H1 (cell line): ENCODE measurements around the gene OSBPL3. TPM values are rescaled to one million over a fixed set of nuclear protein-coding genes. Genes with fewer than 3 reads are reported as not detected.

Experiments used
- CTCF ChIA-PET: fragments of 300-600 bp; sonication (Branson Sonifier 250); formaldehyde crosslinking; loops from one replicate; lab custom pipeline; 2021; ENCODE audit not compliant: partially characterized antibody; lab: Charles Lee
- POLR2A ChIA-PET: fragments of 300-600 bp; sonication (Branson Sonifier 250); formaldehyde crosslinking; loops from one replicate; lab custom pipeline; 2021; ENCODE audit warnings: inconsistent platforms; ENCODE audit not compliant: partially characterized antibody; lab: Charles Lee
- DNase-seq, 2 experiments: peaks; one replicate each; pipeline versions ENCODE4 v3.0.0 to v3.0.0-alpha.2; 2010 to 2022; ENCODE audit warnings: low spot score in 2 of 2, low read depth in 1 of 2, mixed read lengths in 1 of 2
- FAIRE-seq: peaks from 2 replicates; lab custom pipeline; 2011; peaks lifted over from hg19 to GRCh38; lab: Jason Lieb, UNC
- H2AFZ ChIP-seq: 2 replicates; pipeline ENCODE4 v1.8.1; 2012; ENCODE audit warnings: low read length, inconsistent platforms
- H2AK5ac ChIP-seq: 2 replicates; pipeline ENCODE4 v1.6.1; 2013; ENCODE audit warnings: low read depth, low read length
- H2BK120ac ChIP-seq: replicated peaks from 2 replicates; pipeline ENCODE3; 2013; ENCODE audit warnings: low read depth, low read length, inconsistent platforms
- H2BK12ac ChIP-seq: 2 replicates; pipeline ENCODE4 v1.6.1; 2013; ENCODE audit warnings: low read depth, low read length
- H2BK15ac ChIP-seq: 2 replicates; pipeline ENCODE4 v1.6.1; 2013; ENCODE audit warnings: low read length
- H2BK20ac ChIP-seq: 2 replicates; pipeline ENCODE4 v1.6.1; 2013; ENCODE audit warnings: low read length
- H2BK5ac ChIP-seq: 2 replicates; pipeline ENCODE4 v1.6.1; 2013; ENCODE audit warnings: low read depth, low read length
- H3K14ac ChIP-seq: 2 replicates; pipeline ENCODE4 v1.6.1; 2013; ENCODE audit warnings: inconsistent platforms; ENCODE audit not compliant: insufficient read length
- H3K18ac ChIP-seq: 2 replicates; pipeline ENCODE4 v1.6.1; 2013; ENCODE audit warnings: low read length; ENCODE audit errors: extremely low read depth
- H3K23ac ChIP-seq: 2 replicates; pipeline ENCODE4 v1.6.1; 2013; ENCODE audit warnings: inconsistent platforms; ENCODE audit not compliant: insufficient read length
- H3K23me2 ChIP-seq: 2 replicates; pipeline ENCODE4 v1.6.1; 2013; ENCODE audit warnings: low read depth, low read length
- H3K27ac ChIP-seq: 2 replicates; pipeline ENCODE4 v1.6.1; 2011; ENCODE audit warnings: low read depth, low read length, inconsistent platforms
- H3K27me3 ChIP-seq, 4 experiments: replicated peaks in 1 of 4; 1 replicate in 1 of 4; 2 replicates in 3 of 4; pipeline versions ENCODE4 v1.6.1 to v1.8.1; 2011 to 2013; ENCODE audit warnings: low read length in 3 of 4, mild to moderate bottlenecking in 3 of 4, inconsistent platforms in 2 of 4, mixed read lengths in 2 of 4, moderate library complexity in 1 of 4; ENCODE audit not compliant: control insufficient read depth in 3 of 4, insufficient read depth in 3 of 4; ENCODE audit errors: extremely low read depth in 1 of 4
- H3K36me3 ChIP-seq, 4 experiments: 2 replicates each; pipeline versions ENCODE4 v1.6.1 to v1.8.1; 2011 to 2013; ENCODE audit warnings: mild to moderate bottlenecking in 4 of 4, low read length in 3 of 4, moderate library complexity in 2 of 4, control low read depth in 1 of 4, inconsistent platforms in 1 of 4; ENCODE audit not compliant: insufficient read depth in 4 of 4, control insufficient read depth in 2 of 4
- H3K4ac ChIP-seq: replicated peaks from 2 replicates; pipeline ENCODE3; 2013; ENCODE audit warnings: low read length, low read depth, mixed read lengths, inconsistent platforms; ENCODE audit not compliant: insufficient read length
- H3K4me1 ChIP-seq, 4 experiments: replicated peaks in 1 of 4; 1 replicate in 1 of 4; 2 replicates in 3 of 4; pipeline versions ENCODE4 v1.6.1 to v1.8.1; 2011 to 2013; ENCODE audit warnings: low read length in 3 of 4, inconsistent platforms in 2 of 4, mixed read lengths in 1 of 4; ENCODE audit not compliant: insufficient read depth in 4 of 4, control insufficient read depth in 3 of 4
- H3K4me2 ChIP-seq, 2 experiments: 2 replicates each; pipeline versions ENCODE4 v1.6.1 to v1.8.1; 2011 to 2013; ENCODE audit warnings: low read depth in 2 of 2, low read length in 2 of 2, control low read depth in 1 of 2, inconsistent platforms in 1 of 2, mild to moderate bottlenecking in 1 of 2; ENCODE audit not compliant: insufficient read depth in 1 of 2
- H3K4me3 ChIP-seq, 4 experiments: fragments of 200-600, 300-600 bp in 1 of 4; sonication (generic), shearing (Covaris generic), sonication (Bioruptor Twin) in 1 of 4; 2 replicates each; pipeline versions ENCODE4 v1.5.1 to v1.8.1; 2011 to 2016; ENCODE audit warnings: low read length in 4 of 4, low read depth in 3 of 4, control low read depth in 2 of 4, inconsistent platforms in 2 of 4, mild to moderate bottlenecking in 2 of 4, mixed read lengths in 1 of 4, moderate library complexity in 1 of 4; ENCODE audit not compliant: insufficient read depth in 2 of 4; ENCODE audit errors: extremely low read depth in 1 of 4
- H3K56ac ChIP-seq: replicated peaks from 2 replicates; pipeline ENCODE3; 2013; ENCODE audit warnings: low read depth, mild to moderate bottlenecking, mixed read lengths, low read length, inconsistent platforms; ENCODE audit not compliant: insufficient read length
- H3K79me1 ChIP-seq: 2 replicates; pipeline ENCODE4 v1.6.1; 2013; ENCODE audit warnings: low read depth, low read length, control low read depth
- H3K79me2 ChIP-seq, 2 experiments: 2 replicates each; pipeline versions ENCODE4 v1.6.1 to v1.8.1; 2012 to 2013; ENCODE audit warnings: low read length in 2 of 2, mild to moderate bottlenecking in 2 of 2, inconsistent platforms in 1 of 2; ENCODE audit not compliant: insufficient read depth in 2 of 2, control insufficient read depth in 1 of 2
- H3K9ac ChIP-seq, 4 experiments: replicated peaks in 1 of 4; 1 replicate in 1 of 4; 2 replicates in 3 of 4; pipeline versions ENCODE4 v1.6.1 to v1.8.1; 2011 to 2013; ENCODE audit warnings: low read depth in 3 of 4, low read length in 3 of 4, control low read depth in 2 of 4, mild to moderate bottlenecking in 2 of 4, moderate library complexity in 2 of 4, inconsistent platforms in 1 of 4; ENCODE audit errors: extremely low read depth in 1 of 4
- H3K9me3 ChIP-seq, 2 experiments: 2 replicates each; pipeline versions ENCODE4 v1.6.1 to v1.8.1; 2012 to 2013; ENCODE audit warnings: mild to moderate bottlenecking in 2 of 2, moderate library complexity in 2 of 2, control low read depth in 1 of 2, inconsistent platforms in 1 of 2, low read depth in 1 of 2, low read length in 1 of 2, mixed read lengths in 1 of 2; ENCODE audit not compliant: insufficient read depth in 2 of 2
- H4K20me1 ChIP-seq, 2 experiments: replicated peaks in 1 of 2; 2 replicates each; pipeline versions ENCODE3 to v1.8.1; 2011 to 2013; ENCODE audit warnings: inconsistent platforms in 2 of 2, low read length in 2 of 2, mild to moderate bottlenecking in 1 of 2; ENCODE audit not compliant: insufficient read depth in 2 of 2, control insufficient read depth in 1 of 2
- H4K5ac ChIP-seq: 2 replicates; pipeline ENCODE4 v1.6.1; 2013; ENCODE audit warnings: low read length, low read depth, mixed read lengths, inconsistent platforms; ENCODE audit not compliant: insufficient read length
- H4K8ac ChIP-seq: 2 replicates; pipeline ENCODE4 v1.8.0; 2013; ENCODE audit warnings: mild to moderate bottlenecking, moderate library complexity, low read length, inconsistent platforms; ENCODE audit not compliant: insufficient read depth; ENCODE audit errors: extremely low read depth
- H4K91ac ChIP-seq: replicated peaks from 2 replicates; pipeline ENCODE3; 2013; ENCODE audit warnings: low read length, mixed read lengths, inconsistent platforms; ENCODE audit not compliant: insufficient read length
- ASH2L ChIP-seq: fragments of 200-600, 300-600 bp; sonication (generic); IDR thresholded peaks from one replicate; pipeline ENCODE4 v1.7.1; 2017; ENCODE audit warnings: low read length
- CBX5 ChIP-seq: fragments of 300-800, 300-1000 bp; sonication (generic); IDR thresholded peaks from 2 replicates; pipeline ENCODE4 v1.7.1; 2016; ENCODE audit warnings: antibody characterized with exemption, low read length, low read depth
- EP300 ChIP-seq, 2 experiments: IDR thresholded peaks; 1 replicate in 1 of 2; 2 replicates in 1 of 2; pipeline ENCODE4 v1.6.1; 2011 to 2012; ENCODE audit warnings: low read depth in 2 of 2, low read length in 2 of 2, mild to moderate bottlenecking in 2 of 2, borderline replicate concordance in 1 of 2, inconsistent platforms in 1 of 2, moderate library complexity in 1 of 2
- HDAC6 ChIP-seq: IDR thresholded peaks from one replicate; pipeline ENCODE4 v1.7.1; 2012; ENCODE audit warnings: low read depth, mild to moderate bottlenecking, inconsistent platforms, low read length, moderate library complexity
- PHF8 ChIP-seq: fragments of 200-600 bp; sonication (generic); conservative IDR thresholded peaks from 2 replicates; pipeline ENCODE4 v1.7.1; 2012; ENCODE audit warnings: low read depth, mild to moderate bottlenecking, inconsistent platforms, low read length, moderate library complexity
- RAD21 ChIP-seq, 2 experiments: IDR thresholded peaks in 1 of 2; conservative IDR thresholded peaks in 1 of 2; 2 replicates each; pipeline ENCODE4 v1.6.1; 2011; ENCODE audit warnings: low read depth in 2 of 2, low read length in 2 of 2, improper control_type of control experiment in 1 of 2, inconsistent platforms in 1 of 2, mild to moderate bottlenecking in 1 of 2, moderate library complexity in 1 of 2
- RBBP5 ChIP-seq: IDR thresholded peaks from 2 replicates; pipeline ENCODE4 v1.7.1; 2012; ENCODE audit warnings: low read depth, mild to moderate bottlenecking, inconsistent platforms, low read length, moderate library complexity, borderline replicate concordance
- RFX5 ChIP-seq: IDR thresholded peaks from 2 replicates; pipeline ENCODE4 v1.6.1; 2011; ENCODE audit warnings: low read depth, low read length, improper control_type of control experiment, borderline replicate concordance
- SP2 ChIP-seq: IDR thresholded peaks from 2 replicates; pipeline ENCODE4 v1.6.1; 2012; ENCODE audit warnings: mild to moderate bottlenecking, low read length, inconsistent platforms
- SRF ChIP-seq: IDR thresholded peaks from 2 replicates; pipeline ENCODE4 v1.6.1; 2011; ENCODE audit warnings: mild to moderate bottlenecking, low read depth, low read length, moderate library complexity
- TAF7 ChIP-seq: optimal IDR thresholded peaks from 2 replicates; pipeline ENCODE3; 2011; ENCODE audit warnings: low read depth, mild to moderate bottlenecking, inconsistent platforms, low read length, moderate library complexity, borderline replicate concordance
- TEAD4 ChIP-seq: IDR thresholded peaks from 2 replicates; pipeline ENCODE4 v1.6.1; 2012; ENCODE audit warnings: low read depth, low read length, inconsistent platforms, mixed read lengths
- ZNF274 ChIP-seq: IDR thresholded peaks from 2 replicates; pipeline ENCODE4 v1.7.0; 2012; ENCODE audit warnings: low read length, borderline replicate concordance; ENCODE audit errors: extremely low read depth
- WGBS, 2 experiments: shearing (Covaris generic) in 1 of 2; methylation state at CpG; one replicate each; pipeline versions ENCODE4 v1.1.6 to v1.1.7; 2013 to 2015; ENCODE audit warnings: low lambda C conversion rate in 2 of 2, mixed read lengths in 2 of 2, inconsistent platforms in 1 of 2, low coverage in 1 of 2, missing lambda C conversion rate in 1 of 2; ENCODE audit not compliant: insufficient replicate concordance in 2 of 2, insufficient coverage in 1 of 2, insufficient read length in 1 of 2; ENCODE audit errors: extremely low coverage in 1 of 2, missing lambda C conversion rate in 1 of 2; 5-methylcytosine and 5-hydroxymethylcytosine counted together
- polyA plus RNA-seq, 7 experiments: library from polyadenylated mRNA; depleted of rRNA in 3 of 7; stranded (reverse) in 5 of 7; unstranded in 2 of 7; fragments of >200 nt in 5 of 7; fragments of 200-250 nt in 2 of 7; gene quantifications; 1 replicate in 5 of 7; 2 replicates in 1 of 7; 4 replicates in 1 of 7; pipeline versions ENCODE4 v1.2.1 to v1.2.3, GENCODE V29; 2011 to 2013; ENCODE audit warnings: missing spikeins in 2 of 7, mixed read lengths in 2 of 7
- total RNA-seq: library from RNA; stranded (reverse); fragmentation: NEBNext Ultra II Directional; extraction: Animal tissue kit (Norgen Biotek cat#: 25700); gene quantifications from 2 replicates; pipeline ENCODE4 v1.2.1, GENCODE V29; 2021

The OSBPL3 gene
- total and polyA plus RNA-seq, 2 of the 8 experiments (the other 6 are each of a cell fraction or from before 2014, with no cell fraction given): 2.8 to 13.9 TPM

DNA sequence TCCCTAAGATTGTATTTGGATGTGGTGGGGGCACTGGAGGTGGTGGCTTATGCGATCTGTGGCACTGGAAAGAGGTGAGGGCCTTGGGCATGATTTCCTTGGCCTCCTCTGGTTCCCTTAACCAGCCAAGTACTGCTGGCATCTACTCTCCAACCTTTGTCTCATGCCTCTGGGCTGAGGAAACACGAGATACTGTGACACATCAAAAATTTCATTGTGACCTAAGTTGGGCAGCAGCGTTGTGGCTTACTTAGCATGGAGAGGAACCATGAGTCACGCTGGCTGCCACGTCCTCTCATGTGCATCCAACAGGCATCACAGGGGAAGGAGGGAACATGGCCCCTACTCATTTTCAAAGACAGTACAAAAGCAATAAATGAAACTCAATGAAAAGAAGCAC is 193.0 kb downstream of the OSBPL3 start:
- H2BK20ac ChIP-seq: no peak overlapping the region
- ChIA-PET CTCF (interaction anchor here (1.5 kb wide), 1 partner anchor 92 kb away, joined by 3 read pairs; no protein-coding TSS in a partner anchor), POLR2A (no interaction called here)
- H3K14ac ChIP-seq: no peak overlapping the region
- H2BK120ac ChIP-seq: no peak overlapping the region
- no peak overlapping the region for H3K27ac ChIP-seq
- WGBS, 2 experiments: 87% methylated on average over 5 of the region's 5 CpGs; no CpG with 5 or more reads in 1 of the 2 experiments
- no peaks in the 10 kb centered on the region for H3K27me3 ChIP-seq
- H2BK5ac ChIP-seq: no peak overlapping the region
- no peak overlapping the region for H3K4ac ChIP-seq
- H4K20me1 ChIP-seq: no peaks in the 10 kb centered on the region
- FAIRE-seq: no peak
- H3K36me3 ChIP-seq: no peaks in the 10 kb centered on the region
- H3K4me1 ChIP-seq: no peaks in the 10 kb centered on the region
- H3K79me1 ChIP-seq: no peaks in the 10 kb centered on the region
- no peaks in the 10 kb centered on the region for H3K79me2 ChIP-seq
- H2AK5ac ChIP-seq: no peak overlapping the region
- H3K9ac ChIP-seq: no peak overlapping the region
- no peak overlapping the region for H2BK15ac ChIP-seq
- H3K56ac ChIP-seq: no peak overlapping the region
- no peak overlapping the region for H3K23ac ChIP-seq
- no peaks in the 10 kb centered on the region for H3K23me2 ChIP-seq
- no peak for DNase-seq
- no peak overlapping the region for H3K4me3 ChIP-seq
- H3K18ac ChIP-seq: no peak overlapping the region
- no peak overlapping the region for H4K5ac ChIP-seq
- H4K8ac ChIP-seq: no peak overlapping the region
- H4K91ac ChIP-seq: no peak overlapping the region
- no peak overlapping the region for H2BK12ac ChIP-seq
- no peak for TF ChIP-seq EP300 (IDR thresholded peaks at IDR 0.05; ENCODE audit: borderline replicate concordance in 1 of 2, low read depth in 2 of 2, low read length in 2 of 2)
- TF ChIP-seq CBX5: no peak
- no peak for TF ChIP-seq ASH2L
- TF ChIP-seq TAF7: no peak
- TF ChIP-seq HDAC6: no peak
- TF ChIP-seq PHF8: no peak
- TF ChIP-seq SP2: no peak
- TF ChIP-seq ZNF274: no peak
- no peak for TF ChIP-seq SRF
- TF ChIP-seq RAD21 (IDR thresholded peaks at IDR 0.05 in 1 of 2, conservative IDR thresholded peaks at IDR 0.05 in 1 of 2; ENCODE audit: low read depth in 2 of 2, low read length in 2 of 2): no peak
- no peak for TF ChIP-seq TEAD4
- no peak for TF ChIP-seq RBBP5
- TF ChIP-seq RFX5: no peak
- peaks cover 12 to 18% of the 10 kb centered on the region in 2 experiments for H3K9me3 ChIP-seq
- H3K4me2 ChIP-seq: no peak overlapping the region
- no peak overlapping the region for H2AFZ ChIP-seq
